Measurements from ENCODE around the gene SEC63. TPM values are rescaled to one million over a fixed set of nuclear protein-coding genes. Genes with fewer than 3 reads are reported as not detected.

The SEC63 gene
- total RNA-seq, 1 experiment from 2014 or later, result 86.2 TPM

GRCh38 chr6:107941627-107942026 is 16.4 kb downstream of the SEC63 start:
- H3K36me3 Mint-ChIP-seq (ENCODE audit: insufficient read depth in 1 of 3, low read depth in 3 of 3), result peaks cover 20 to 49% (median 23%) of the 10 kb centered on the region in 3 experiments
- no peak overlapping the region for H3K4me3 Mint-ChIP-seq
- no peaks in the 10 kb centered on the region for H3K27me3 ChIP-seq (ENCODE audit: insufficient read depth, low read length)
- no peaks in the 10 kb centered on the region for H3K27me3 Mint-ChIP-seq (ENCODE audit: low read depth)
- no peak overlapping the region for H3K18ac ChIP-seq (ENCODE audit: insufficient read length, low read depth, low read length)
- no peak overlapping the region for H2BK15ac ChIP-seq (ENCODE audit: low read depth, low read length)
- peaks cover 9 to 29% of the 10 kb centered on the region in 2 experiments; a peak in 4 of 5 replicates for H3K9me3 Mint-ChIP-seq
- H3K4me2 ChIP-seq (ENCODE audit: insufficient read depth, insufficient read length, low read length), result no peak overlapping the region
- no peak overlapping the region for H3T11ph ChIP-seq (ENCODE audit: low read length)
- H3K23ac ChIP-seq (ENCODE audit: insufficient read length, low read depth, low read length), result no peak overlapping the region
- DNase-seq, result no peak
- H3K4ac ChIP-seq (ENCODE audit: low read depth, low read length), result no peak overlapping the region
- no peak for TF ChIP-seq CTCF (conservative IDR thresholded peaks at IDR 0.05)
- no peak overlapping the region for H2BK120ac ChIP-seq (ENCODE audit: low read depth, low read length, poor library complexity, severe bottlenecking)
- H3K27ac ChIP-seq (ENCODE audit: insufficient read length, low read depth, low read length), result no peak overlapping the region
- WGBS (ENCODE audit: extremely low coverage, insufficient read length, low lambda C conversion rate), result no CpG with 5 or more reads among the region's 6 CpGs
- no peaks in the 10 kb centered on the region; a peak in 1 of 4 replicates for H3K4me1 Mint-ChIP-seq
- H2AFZ ChIP-seq (ENCODE audit: low read length), result no peak overlapping the region
- H4K20me1 ChIP-seq (ENCODE audit: control insufficient read depth, insufficient read depth, insufficient read length), result no peaks in the 10 kb centered on the region
- no peak overlapping the region for H2AK5ac ChIP-seq (ENCODE audit: insufficient read length, low read length)
- H2BK12ac ChIP-seq (ENCODE audit: insufficient read length, low read depth, low read length), result no peak overlapping the region
- H3K9me3 ChIP-seq (ENCODE audit: control insufficient read depth, low read depth, low read length), result no peaks in the 10 kb centered on the region
- no peak overlapping the region for H4K8ac ChIP-seq (replicated peaks; ENCODE audit: insufficient read length, low read depth, low read length)
- no peaks in the 10 kb centered on the region; the same call in 1 of the 2 replicates for H3K4me1 ChIP-seq (ENCODE audit: insufficient read depth, low read length)
- H3K79me1 ChIP-seq (ENCODE audit: insufficient read depth, low read depth, low read length, poor library complexity, severe bottlenecking), result peaks cover 18% of the 10 kb centered on the region
- no peak overlapping the region for H2BK5ac ChIP-seq (ENCODE audit: insufficient read length, low read length)
- no peak overlapping the region for H3K14ac ChIP-seq (ENCODE audit: insufficient read depth, low read length)
- H3K79me2 ChIP-seq (ENCODE audit: insufficient read depth, low read length), result peaks cover 18% of the 10 kb centered on the region; the same call in 1 of the 2 replicates
- H3K23me2 ChIP-seq (ENCODE audit: insufficient read length, low read depth, low read length, poor library complexity, severe bottlenecking), result no peaks in the 10 kb centered on the region
- H3K9ac ChIP-seq (ENCODE audit: extremely low read depth, insufficient read length, low read length), result no peak overlapping the region
- H4K5ac ChIP-seq (ENCODE audit: insufficient read length, low read depth, low read length), result no peak overlapping the region
- H3K27ac Mint-ChIP-seq, result 0 out of 7 replicates have a peak overlapping the region, but pooled peaks of 1 of the 3 experiments have one; percentile 39
- H4K91ac ChIP-seq (ENCODE audit: insufficient read length, low read depth, low read length), result no peak overlapping the region
- no peak overlapping the region for H2BK20ac ChIP-seq (ENCODE audit: low read depth, low read length, poor library complexity, severe bottlenecking)
- H3K56ac ChIP-seq (ENCODE audit: insufficient read length, low read depth, low read length), result no peak overlapping the region

All from H9 (cell line).